ENCODE measurements around the gene NFATC2. TPM values are rescaled to one million over a fixed set of nuclear protein-coding genes. Genes with fewer than 3 reads are reported as not detected.

NFATC2 gene
- total RNA-seq, 1 experiment from 2014 or later, result not detected

DNA sequence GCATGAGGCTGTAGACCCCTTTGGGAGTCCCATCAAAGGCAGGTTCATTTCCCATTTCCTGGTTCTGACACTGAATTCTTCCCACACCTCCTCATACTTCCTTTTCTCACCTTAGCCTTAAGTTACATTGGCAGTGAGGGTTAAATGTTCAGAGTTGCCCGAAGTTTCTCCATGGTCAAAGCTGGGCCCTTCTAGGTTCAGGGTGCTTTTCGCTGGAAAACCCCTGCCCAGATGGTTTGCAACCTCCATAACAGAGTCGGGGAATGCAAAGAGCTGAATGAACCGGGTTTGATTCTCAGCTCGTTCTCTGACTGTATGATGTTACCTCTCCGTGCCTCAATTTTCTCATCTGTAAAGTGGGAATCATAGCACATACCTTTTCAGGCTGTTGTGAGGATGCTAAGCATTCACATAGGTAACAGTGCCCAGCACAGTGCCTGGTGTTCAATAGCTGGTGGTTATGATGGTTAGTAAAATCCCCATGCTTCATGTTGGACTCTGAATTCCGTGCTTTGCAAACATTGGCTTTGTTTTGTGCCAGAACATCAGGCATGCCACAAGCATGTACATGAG lies 149.8 kb downstream of the NFATC2 start:
- H3K36me3 ChIP-seq, result no peaks in the 10 kb centered on the region
- H3K9me3 ChIP-seq (replicated peaks), result no peaks in the 10 kb centered on the region
- no peak overlapping the region for H3K27ac ChIP-seq
- H3K27me3 ChIP-seq (replicated peaks), result no peaks in the 10 kb centered on the region
- DNase-seq (ENCODE audit: low read depth in 1 of 2, low spot score in 2 of 2), result no peak
- no peak overlapping the region for H3K4me3 ChIP-seq
- H3K4me1 ChIP-seq (replicated peaks), result peaks cover 14% of the 10 kb centered on the region

DNA sequence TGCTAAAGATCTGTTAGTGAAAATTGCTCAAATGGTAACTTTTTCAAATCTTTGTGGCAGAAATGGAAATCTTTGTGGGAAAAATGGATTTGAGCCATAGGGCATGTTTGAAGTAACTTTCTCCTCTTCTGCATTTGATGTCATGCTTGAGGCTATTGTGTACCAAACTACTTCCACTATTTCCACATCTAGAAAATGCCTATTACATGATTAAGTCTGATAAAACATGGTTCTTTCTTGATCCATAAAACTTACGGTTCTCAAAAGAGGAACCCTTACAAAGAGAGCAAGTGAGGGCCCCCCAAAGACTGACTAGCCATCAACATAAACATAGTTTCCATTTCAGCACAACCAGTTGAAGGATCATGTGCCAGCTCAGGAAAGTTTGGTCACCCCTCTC lies 150.6 kb downstream of the NFATC2 start:
- Histone ChIP-seq H3K36me3 (no peaks in the 10 kb centered on the region), H3K27me3 (replicated peaks) (no peaks in the 10 kb centered on the region), H3K4me1 (replicated peaks) (peaks cover 21% of the 10 kb centered on the region), H3K27ac (no peak overlapping the region), H3K9me3 (replicated peaks) (no peaks in the 10 kb centered on the region), H3K4me3 (no peak overlapping the region)
- DNase-seq (ENCODE audit: low read depth in 1 of 2, low spot score in 2 of 2), result no peak

DNA sequence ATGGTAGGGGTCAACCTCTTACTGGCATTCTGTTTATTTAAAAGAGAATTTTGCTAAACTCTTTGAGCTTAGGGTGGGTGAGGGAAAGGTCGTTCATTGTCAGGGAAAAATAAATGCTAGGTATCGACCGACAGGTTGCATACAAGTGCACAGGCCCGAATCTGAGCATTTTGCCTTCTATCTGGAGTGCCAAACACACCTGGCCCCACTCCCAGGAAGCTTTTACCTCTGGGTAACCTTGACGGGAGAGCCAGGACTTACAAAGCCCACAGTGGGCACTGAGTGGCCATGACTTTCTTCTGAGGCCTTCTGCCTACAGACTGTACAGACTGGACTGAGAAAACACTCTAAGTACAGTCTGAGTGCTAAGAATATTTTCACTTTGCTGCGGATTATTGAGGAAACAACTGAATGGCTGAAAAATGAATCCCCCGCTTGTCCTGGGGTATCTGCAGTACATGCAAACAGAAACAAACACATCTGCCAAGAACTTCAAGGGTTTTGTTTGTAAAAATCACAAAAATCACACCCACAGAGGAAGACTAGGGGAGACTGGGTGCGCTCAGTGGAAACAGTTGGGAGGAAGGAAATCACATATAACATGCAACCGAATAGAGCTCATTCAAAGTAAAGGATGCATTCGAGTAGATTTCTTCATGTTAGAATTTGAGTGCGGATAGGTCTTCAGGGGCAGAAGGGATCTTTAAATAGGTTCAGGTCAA lies 152.8 kb downstream of the NFATC2 start:
- Histone ChIP-seq H3K27me3 (replicated peaks) (no peaks in the 10 kb centered on the region), H3K36me3 (no peaks in the 10 kb centered on the region), H3K27ac (no peak overlapping the region), H3K9me3 (replicated peaks) (no peaks in the 10 kb centered on the region), H3K4me3 (no peak overlapping the region), H3K4me1 (replicated peaks) (peaks cover 21% of the 10 kb centered on the region)
- no peak for DNase-seq (ENCODE audit: low read depth in 1 of 2, low spot score in 2 of 2)

DNA sequence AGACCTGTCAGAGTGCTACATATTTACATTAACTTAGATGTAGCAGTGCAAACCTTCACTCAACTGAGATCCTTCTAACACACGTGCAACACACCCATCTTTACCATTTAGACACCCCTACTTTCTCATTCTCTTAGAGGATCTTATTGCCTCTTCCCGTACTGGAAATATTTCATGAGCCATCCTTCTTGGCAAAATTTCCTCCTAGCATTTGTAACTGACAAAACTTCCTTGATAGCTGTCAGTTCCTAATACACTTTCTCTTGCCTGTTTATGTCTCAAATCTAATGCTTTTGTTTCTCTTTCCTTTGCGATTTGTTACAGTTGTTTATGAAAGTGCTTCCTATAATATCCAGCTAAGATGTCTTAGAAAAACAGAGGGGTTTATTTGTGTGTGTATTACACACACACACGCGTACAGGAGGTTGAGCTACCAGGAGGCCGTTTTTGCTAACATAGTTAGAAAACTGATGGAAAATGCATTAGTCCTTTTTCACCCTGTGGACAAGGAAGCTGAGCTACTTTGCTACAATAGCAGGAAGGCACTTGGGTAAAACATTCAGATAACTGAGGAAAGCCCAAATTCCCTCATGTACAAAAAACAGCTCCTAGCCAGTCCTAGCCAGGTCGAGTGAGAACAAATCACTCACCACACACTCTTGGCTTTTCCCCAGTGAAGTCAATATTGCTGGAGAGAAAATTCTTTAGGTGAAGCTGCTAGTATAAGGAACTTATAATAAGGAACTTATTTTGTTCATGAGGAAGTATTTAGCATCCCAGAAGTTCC lies 153.6 kb downstream of the NFATC2 start:
- Histone ChIP-seq H3K4me1 (replicated peaks) (peaks cover 21% of the 10 kb centered on the region), H3K27me3 (replicated peaks) (no peaks in the 10 kb centered on the region), H3K9me3 (replicated peaks) (no peaks in the 10 kb centered on the region), H3K36me3 (no peaks in the 10 kb centered on the region), H3K27ac (no peak overlapping the region), H3K4me3 (no peak overlapping the region)
- no peak for DNase-seq (ENCODE audit: low read depth in 1 of 2, low spot score in 2 of 2)

DNA sequence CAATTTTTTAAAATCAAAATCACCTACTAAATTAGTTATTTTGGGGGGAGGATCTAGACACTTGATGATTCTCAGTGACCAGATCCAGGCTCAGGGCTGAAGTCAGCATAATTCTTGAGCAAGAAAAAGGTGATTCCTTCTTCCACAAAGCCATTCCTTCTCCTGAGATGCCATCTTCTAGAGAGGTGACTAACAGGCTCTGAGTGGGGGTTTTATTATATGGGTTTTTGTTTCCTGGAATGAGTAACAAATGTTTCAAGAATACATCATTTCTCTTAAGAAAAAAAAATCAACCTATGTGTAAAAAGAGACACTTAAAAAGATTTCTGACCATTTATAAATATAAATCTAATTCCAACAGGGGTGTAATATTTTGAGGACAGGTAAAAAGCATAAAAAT lies 154.3 kb downstream of the NFATC2 start:
- no peak overlapping the region for H3K27ac ChIP-seq
- peaks cover 23% of the 10 kb centered on the region for H3K4me1 ChIP-seq (replicated peaks)
- no peaks in the 10 kb centered on the region for H3K36me3 ChIP-seq
- no peaks in the 10 kb centered on the region for H3K27me3 ChIP-seq (replicated peaks)
- no peaks in the 10 kb centered on the region for H3K9me3 ChIP-seq (replicated peaks)
- DNase-seq (ENCODE audit: low read depth in 1 of 2, low spot score in 2 of 2), result peak in 1 of 2 experiments; percentile 24
- H3K4me3 ChIP-seq, result no peak overlapping the region

DNA sequence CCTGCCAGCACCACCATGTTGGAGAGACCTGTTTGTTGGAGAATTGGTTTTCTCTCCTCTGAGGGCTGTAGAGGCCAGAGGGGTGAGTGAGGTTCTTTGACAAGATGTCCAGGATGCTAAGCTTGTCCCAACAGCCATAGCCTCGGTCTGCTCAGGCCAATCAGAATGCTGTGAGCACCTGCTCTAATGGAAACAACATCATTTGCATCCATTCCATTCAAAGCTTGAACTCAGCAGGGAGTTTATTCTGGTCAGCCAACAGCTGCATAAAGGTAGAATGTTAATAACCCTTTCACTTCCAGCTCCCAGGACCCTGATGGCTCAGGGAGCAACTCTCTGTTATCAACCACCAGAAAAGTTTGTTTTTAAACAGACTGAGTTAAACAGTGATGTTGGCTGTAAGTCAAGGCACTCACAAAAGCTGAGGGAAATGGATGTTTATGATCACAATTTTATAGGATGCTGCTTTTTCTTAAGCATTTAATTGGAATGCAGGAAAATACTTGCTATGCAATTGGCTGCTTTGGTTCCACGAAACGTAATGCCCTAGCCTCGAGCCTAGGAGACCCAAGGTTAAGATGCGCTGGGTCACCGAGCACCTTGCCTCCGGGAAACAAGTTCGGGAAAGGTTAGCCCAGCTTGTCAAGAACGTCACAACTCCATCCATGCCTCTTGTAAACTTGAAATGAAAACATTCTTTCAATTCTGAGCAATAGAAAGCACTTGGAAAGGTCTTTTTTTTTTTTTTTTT lies 155.2 kb downstream of the NFATC2 start:
- no peaks in the 10 kb centered on the region for H3K36me3 ChIP-seq
- no peaks in the 10 kb centered on the region for H3K27me3 ChIP-seq (replicated peaks)
- H3K4me3 ChIP-seq, result no peak overlapping the region
- H3K4me1 ChIP-seq (replicated peaks), result peaks cover 26% of the 10 kb centered on the region
- DNase-seq (ENCODE audit: low read depth in 1 of 2, low spot score in 2 of 2), result no peak
- H3K27ac ChIP-seq, result no peak overlapping the region
- H3K9me3 ChIP-seq (replicated peaks), result no peaks in the 10 kb centered on the region

DNA sequence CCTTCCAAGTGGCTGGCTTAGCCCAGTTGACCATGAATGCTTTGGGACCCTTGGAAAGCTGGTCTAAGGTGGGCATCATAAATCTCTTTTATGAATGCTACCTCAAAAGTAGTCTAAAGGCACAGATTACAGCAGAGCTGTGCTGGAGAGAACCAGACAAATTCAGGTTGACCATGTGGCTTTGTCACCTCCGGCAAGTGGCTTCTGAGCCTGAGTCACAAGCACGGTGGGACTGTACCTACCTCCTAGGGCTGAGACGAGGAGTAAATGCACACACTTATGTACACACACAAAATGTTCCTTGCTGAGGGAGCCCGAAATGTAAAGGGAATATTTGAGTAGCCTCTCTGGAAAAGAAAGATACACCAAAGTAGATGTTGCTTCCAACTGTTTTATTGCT lies 155.9 kb downstream of the NFATC2 start:
- H3K27ac ChIP-seq, result no peak overlapping the region
- H3K27me3 ChIP-seq (replicated peaks), result no peaks in the 10 kb centered on the region
- DNase-seq (ENCODE audit: low read depth in 1 of 2, low spot score in 2 of 2), result no peak
- H3K36me3 ChIP-seq, result no peaks in the 10 kb centered on the region
- no peak overlapping the region for H3K4me3 ChIP-seq
- H3K4me1 ChIP-seq (replicated peaks), result peaks cover 26% of the 10 kb centered on the region
- no peaks in the 10 kb centered on the region for H3K9me3 ChIP-seq (replicated peaks)

DNA sequence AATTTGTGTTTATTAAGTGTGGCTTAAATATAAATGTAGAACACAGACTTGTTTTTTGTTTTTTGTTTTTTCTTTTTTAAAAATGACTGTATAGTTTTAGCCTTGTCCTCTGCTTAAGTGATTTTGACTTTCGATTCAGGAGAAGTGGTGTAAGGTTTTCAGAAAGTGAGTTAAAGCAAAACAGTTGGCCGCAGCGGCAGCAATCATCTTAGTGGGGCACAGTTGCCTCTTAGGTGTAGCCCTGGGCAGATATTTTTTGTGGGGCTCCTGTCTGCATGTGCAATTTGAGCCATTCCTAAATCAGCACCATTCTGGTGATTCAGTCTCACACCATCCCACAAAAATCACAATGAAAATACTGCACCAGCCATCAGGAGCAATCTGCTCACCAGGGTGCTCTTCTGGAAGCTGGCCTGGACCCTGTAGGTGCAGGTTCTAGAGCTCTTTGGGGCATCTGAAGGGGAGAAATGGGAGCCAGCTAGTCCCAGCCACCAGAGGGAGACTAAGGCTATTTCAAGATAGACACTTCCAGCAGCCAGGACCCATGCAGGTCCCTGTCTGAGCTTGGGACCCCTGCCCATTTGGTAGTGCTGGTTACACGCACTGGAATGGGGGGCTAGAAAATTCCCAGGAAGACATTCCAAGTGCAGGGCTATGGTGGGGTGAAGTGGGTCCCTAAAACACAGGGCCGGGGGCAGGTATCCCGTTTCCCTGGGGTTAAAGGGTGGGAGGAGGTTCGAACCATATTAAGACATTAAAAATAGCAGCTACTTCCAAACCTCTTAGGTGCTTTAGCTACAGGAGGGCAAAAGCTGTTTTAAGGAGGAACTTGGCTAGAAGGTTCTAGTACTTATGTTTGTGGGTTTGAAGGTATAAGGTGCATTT lies 156.6 kb downstream of the NFATC2 start:
- no peak for DNase-seq (ENCODE audit: low read depth in 1 of 2, low spot score in 2 of 2)
- H3K27ac ChIP-seq, result no peak overlapping the region
- H3K4me3 ChIP-seq, result no peak overlapping the region
- H3K36me3 ChIP-seq, result no peaks in the 10 kb centered on the region
- no peaks in the 10 kb centered on the region for H3K9me3 ChIP-seq (replicated peaks)
- no peaks in the 10 kb centered on the region for H3K27me3 ChIP-seq (replicated peaks)
- H3K4me1 ChIP-seq (replicated peaks), result peaks cover 26% of the 10 kb centered on the region

DNA sequence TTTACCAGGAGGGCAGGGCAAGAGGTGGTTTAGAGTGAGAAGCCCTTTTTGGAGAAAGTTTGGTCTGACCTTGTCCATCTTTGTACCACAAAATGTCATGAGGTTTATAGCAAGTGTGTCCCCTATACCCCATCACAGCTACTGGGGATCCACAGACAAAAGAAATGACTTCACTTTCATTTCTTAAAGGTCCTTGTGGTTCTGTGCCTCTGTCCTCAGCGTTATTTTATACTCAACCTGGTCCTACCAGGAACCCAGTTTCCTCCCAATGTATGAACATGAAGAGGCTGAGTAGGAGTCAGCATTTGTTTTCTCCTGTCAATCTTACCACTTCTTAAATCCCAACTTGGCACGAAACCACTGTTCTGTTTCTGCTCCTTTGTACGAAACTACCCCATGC lies 157.6 kb downstream of the NFATC2 start:
- Histone ChIP-seq H3K36me3 (no peaks in the 10 kb centered on the region), H3K27ac (no peak overlapping the region), H3K4me3 (no peak overlapping the region), H3K9me3 (replicated peaks) (no peaks in the 10 kb centered on the region), H3K4me1 (replicated peaks) (peaks cover 26% of the 10 kb centered on the region), H3K27me3 (replicated peaks) (no peaks in the 10 kb centered on the region)
- DNase-seq (ENCODE audit: low read depth in 1 of 2, low spot score in 2 of 2), result no peak

DNA sequence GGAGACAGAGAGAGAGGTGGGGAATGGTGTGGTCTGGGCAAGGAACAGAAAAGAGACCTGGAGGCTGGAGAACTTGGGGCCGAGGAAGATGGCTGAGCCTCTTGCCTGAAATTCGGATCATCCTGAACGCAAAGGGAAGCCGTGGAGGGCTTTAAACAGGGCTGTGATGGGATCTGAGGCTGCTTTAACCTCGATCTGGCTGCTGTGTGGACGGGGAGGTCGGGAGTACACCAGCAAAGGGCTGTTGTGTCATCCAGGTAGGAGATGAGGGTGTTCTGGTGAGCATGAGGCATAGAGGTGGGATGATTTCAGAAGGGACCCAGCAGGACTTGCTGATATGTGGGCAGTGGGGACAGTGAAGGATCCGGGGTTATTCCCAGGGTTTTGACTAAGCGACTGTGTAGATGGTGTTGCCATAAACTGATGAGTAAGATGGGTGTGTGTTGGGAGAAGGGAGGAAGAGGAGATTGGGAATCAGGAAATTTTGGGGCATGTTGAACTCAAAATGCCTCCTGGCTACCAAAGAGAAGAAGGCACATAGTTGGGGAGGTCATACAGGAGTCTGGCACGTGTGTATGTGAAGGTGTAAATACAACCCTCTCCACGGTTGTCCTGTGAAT lies 158.5 kb downstream of the NFATC2 start:
- no peak for DNase-seq (ENCODE audit: low read depth in 1 of 2, low spot score in 2 of 2)
- Histone ChIP-seq H3K4me3 (no peak overlapping the region), H3K4me1 (replicated peaks) (peaks cover 25% of the 10 kb centered on the region), H3K9me3 (replicated peaks) (no peaks in the 10 kb centered on the region), H3K27ac (no peak overlapping the region), H3K27me3 (replicated peaks) (no peaks in the 10 kb centered on the region), H3K36me3 (no peaks in the 10 kb centered on the region)

DNA sequence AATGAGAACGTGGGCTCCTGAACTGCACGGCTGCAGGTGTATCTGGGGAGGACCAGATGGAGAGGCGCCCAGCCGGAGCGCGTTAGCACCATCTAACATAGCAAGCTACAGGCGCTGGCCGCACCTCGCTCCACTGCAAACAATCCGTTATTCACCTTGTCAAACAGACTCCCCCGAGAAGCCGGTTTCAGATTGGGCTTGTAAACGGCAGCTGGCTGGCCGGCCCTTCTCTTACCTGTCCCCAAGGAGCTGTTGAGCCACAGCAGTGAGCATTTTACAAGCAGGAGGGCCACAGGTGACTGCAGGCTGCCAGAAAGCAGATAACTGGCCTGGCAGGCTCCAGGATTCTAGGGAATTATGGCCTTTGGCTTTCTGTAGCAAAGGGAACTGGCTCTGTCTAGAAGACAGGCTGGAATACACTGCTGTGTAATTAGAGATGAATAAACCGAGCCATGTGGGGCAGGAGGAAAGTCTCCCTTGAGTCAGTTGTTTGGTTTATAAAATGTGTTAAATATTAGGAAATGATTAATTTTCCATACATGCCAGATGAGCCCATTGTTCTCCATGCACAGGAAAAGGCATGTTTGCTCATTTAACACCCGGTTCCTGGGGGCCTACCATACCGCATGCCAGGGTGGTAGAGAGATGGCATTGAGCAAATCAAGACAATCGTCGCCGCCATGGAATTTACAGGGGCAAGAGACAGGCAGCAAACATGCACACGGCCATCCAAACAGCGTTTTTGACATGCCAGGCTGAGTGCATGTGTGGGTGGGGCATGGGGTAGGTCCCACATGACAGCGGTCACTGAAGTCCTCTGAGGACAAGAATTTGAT lies 159.3 kb downstream of the NFATC2 start:
- H3K36me3 ChIP-seq, result no peaks in the 10 kb centered on the region
- no peak overlapping the region for H3K27ac ChIP-seq
- DNase-seq (ENCODE audit: low read depth in 1 of 2, low spot score in 2 of 2), result no peak
- H3K9me3 ChIP-seq (replicated peaks), result no peaks in the 10 kb centered on the region
- H3K27me3 ChIP-seq (replicated peaks), result no peaks in the 10 kb centered on the region
- no peak overlapping the region for H3K4me3 ChIP-seq
- H3K4me1 ChIP-seq (replicated peaks), result peaks cover 17% of the 10 kb centered on the region
